ENCODE results near the gene RUNX1.
"Not testable (repeated sequence)": the region's sequence is repeated elsewhere in the genome, so short reads cannot be mapped to it uniquely, and the experiment has no call there.

RUNX1 gene

GRCh38 chr21:34966881-34967280 lies 82.2 kb downstream of the RUNX1 start:
- DNase-seq, result not testable (repeated sequence)

- no peak for DNase-seq
These were observed 83.6 kb downstream of the RUNX1 start for GRCh38 chr21:34965200-34966174.

- peak in 1 of 2 experiments; percentile 50 for DNase-seq
These were observed 86.4 kb downstream of the RUNX1 start for GRCh38 chr21:34962586-34963222.

- DNase-seq, result no peak
These were observed 87.0 kb downstream of the RUNX1 start for GRCh38 chr21:34962136-34962535.

- DNase-seq, result no peak
These were observed 88.4 kb downstream of the RUNX1 start for GRCh38 chr21:34960687-34961086.

- no peak for DNase-seq
These were observed 89.5 kb downstream of the RUNX1 start for GRCh38 chr21:34959607-34960006.

- DNase-seq, result no peak
These were observed 91.1 kb downstream of the RUNX1 start for GRCh38 chr21:34958040-34958439.

GRCh38 chr21:34956416-34957316 lies 92.4 kb downstream of the RUNX1 start:
- no peak for DNase-seq

- no peak for DNase-seq
These were observed 95.2 kb downstream of the RUNX1 start for GRCh38 chr21:34953950-34954349.

GRCh38 chr21:34952701-34953100 lies 96.4 kb downstream of the RUNX1 start:
- no peak for DNase-seq

GRCh38 chr21:34951868-34952267 lies 97.2 kb downstream of the RUNX1 start:
- DNase-seq, result not testable (repeated sequence)

GRCh38 chr21:34950980-34951379 lies 98.1 kb downstream of the RUNX1 start:
- no peak for DNase-seq

- peak in 1 of 2 experiments; percentile 42 for DNase-seq
These were observed 99.6 kb downstream of the RUNX1 start for GRCh38 chr21:34949499-34949898.

- DNase-seq, result no peak
These were observed 100.1 kb downstream of the RUNX1 start for GRCh38 chr21:34949030-34949429.

GRCh38 chr21:34948157-34948556 lies 100.9 kb downstream of the RUNX1 start:
- no peak for DNase-seq

GRCh38 chr21:34946916-34947534 lies 102.1 kb downstream of the RUNX1 start:
- DNase-seq, result no peak

GRCh38 chr21:34946385-34946840 lies 102.7 kb downstream of the RUNX1 start:
- DNase-seq, result no peak

GRCh38 chr21:34945288-34945687 lies 103.8 kb downstream of the RUNX1 start:
- DNase-seq, result no peak

GRCh38 chr21:34944015-34944755 lies 104.9 kb downstream of the RUNX1 start:
- DNase-seq, result no peak

- DNase-seq, result no peak
These were observed 106.2 kb downstream of the RUNX1 start for GRCh38 chr21:34942911-34943310.

- no peak for DNase-seq
These were observed 107.9 kb downstream of the RUNX1 start for GRCh38 chr21:34941162-34941561.

Measured in stimulated activated CD4-positive, alpha-beta T cell treated with anti-CD3 and anti-CD28 coated beads, Interleukin-4, amount 100 ng/mL, for 4 hours (primary cell).